K562 (cell line): ENCODE data around the gene AMMECR1L. TPM values are rescaled to one million over a fixed set of nuclear protein-coding genes. Genes with fewer than 3 reads are reported as not detected.

Experiments
- CEBPB ChIP-seq: fragments of 450-650 bp; IDR thresholded peaks from 2 replicates; pipeline ENCODE4 v1.6.1; 2016; ENCODE audit warnings: missing genetic modification characterization, missing compliant biosample characterization
- CHD4 ChIP-seq: fragments of 200-600 bp; sonication (generic); IDR thresholded peaks from 3 replicates; pipeline ENCODE4 v1.6.1; 2012; ENCODE audit warnings: low read depth, mild to moderate bottlenecking, mixed read lengths, low read length, inconsistent platforms; ENCODE audit not compliant: insufficient read depth, insufficient replicate concordance, poor library complexity, severe bottlenecking
- CXXC5 ChIP-seq: fragments of 250-450 bp; sonication (Bioruptor Pico); IDR thresholded peaks from 2 replicates; pipeline ENCODE4 v1.8.0; 2022; ENCODE audit warnings: inconsistent platforms, mild to moderate bottlenecking, moderate library complexity
- ELF1 ChIP-seq: fragments of 200-800 bp; sonication (Bioruptor generic); IDR thresholded peaks from 2 replicates; pipeline ENCODE4 v1.6.1; 2016; ENCODE audit warnings: missing genetic modification characterization, missing compliant biosample characterization
- FOXA3 ChIP-seq, 2 experiments: fragments of 450-650 bp in 1 of 2; sonication (generic) in 1 of 2; formaldehyde crosslinking; IDR thresholded peaks in 1 of 2; conservative IDR thresholded peaks in 1 of 2; 2 replicates each; pipeline versions ENCODE4 v1.4.0 to v1.8.0; 2020 to 2022; ENCODE audit warnings: mild to moderate bottlenecking in 2 of 2, missing genetic modification reagents in 1 of 2
- GATAD2A ChIP-seq: fragments of 450-650 bp; IDR thresholded peaks from 2 replicates; pipeline ENCODE4 v1.6.1; 2017
- GTF2F1 ChIP-seq: IDR thresholded peaks from 2 replicates; pipeline ENCODE4 v1.6.1; 2011; ENCODE audit warnings: low read depth, low read length, improper control_type of control experiment
- HCFC1 ChIP-seq: IDR thresholded peaks from 2 replicates; pipeline ENCODE4 v1.6.1; 2012; ENCODE audit warnings: low read depth, low read length, improper control_type of control experiment
- HMGN3 ChIP-seq: IDR thresholded peaks from 2 replicates; pipeline ENCODE4 v1.6.1; 2011; ENCODE audit warnings: borderline replicate concordance, low read depth, mild to moderate bottlenecking, mixed read lengths, low read length; ENCODE audit not compliant: insufficient read length; ENCODE audit errors: extremely low read depth
- MTF1 ChIP-seq: fragments of 250-450 bp; sonication (Bioruptor Pico); IDR thresholded peaks from 2 replicates; pipeline ENCODE4 v1.9.0; 2021; ENCODE audit warnings: moderate library complexity, mild to moderate bottlenecking, inconsistent platforms, borderline replicate concordance
- POLR3G ChIP-seq: IDR thresholded peaks from 2 replicates; pipeline ENCODE4 v1.6.1; 2011; ENCODE audit not compliant: insufficient read length, insufficient replicate concordance; ENCODE audit errors: extremely low read depth
- SMAD1 ChIP-seq: fragments of 150-350 bp; IDR thresholded peaks from 2 replicates; pipeline ENCODE4 v1.6.1; 2014; ENCODE audit warnings: low read length, low read depth; ENCODE audit not compliant: partially characterized antibody
- SMAD4 ChIP-seq: fragments of 250-450 bp; sonication (Bioruptor Pico); conservative IDR thresholded peaks from 2 replicates; pipeline ENCODE4 v1.8.0; 2021; ENCODE audit warnings: inconsistent platforms, mild to moderate bottlenecking, moderate library complexity
- SMARCC2 ChIP-seq: fragments of 450-650 bp; IDR thresholded peaks from 2 replicates; pipeline ENCODE4 v1.6.1; 2017; ENCODE audit warnings: antibody characterized with exemption, moderate library complexity, mild to moderate bottlenecking, low read depth
- TCF3 ChIP-seq: sonication (generic); formaldehyde crosslinking; IDR thresholded peaks from 2 replicates; pipeline ENCODE4 v1.4.0; 2020; ENCODE audit warnings: mild to moderate bottlenecking, missing genetic modification reagents
- TGIF2 ChIP-seq: sonication (generic); formaldehyde crosslinking; IDR thresholded peaks from 2 replicates; pipeline ENCODE4 v1.8.1; 2022; ENCODE audit warnings: mild to moderate bottlenecking, missing genetic modification reagents, moderate library complexity
- polyA plus RNA-seq, 8 experiments: library from polyadenylated mRNA; depleted of rRNA in 4 of 8; stranded (reverse) in 5 of 8; unstranded in 3 of 8; fragments of >200 nt; fragmentation: Nextera tagmentation in 2 of 8; fragmentation: Illumina TruSeq in 1 of 8; extraction: Ambion mirVana in 2 of 8; extraction: Trizol in 1 of 8; gene quantifications; 2 replicates each; pipeline versions ENCODE4 v1.2.1 to v1.2.3, GENCODE V29; 2011 to 2014; ENCODE audit warnings: inconsistent platforms in 1 of 8, missing spikeins in 1 of 8
- total RNA-seq, 7 experiments: library from RNA; depleted of rRNA in 6 of 7; stranded (reverse); fragments of >200 nt in 6 of 7; fragmentation: Illumina TruSeq in 2 of 7; extraction: Trizol in 2 of 7; gene quantifications; 2 replicates each; pipeline versions ENCODE4 v1.2.1 to v1.2.3, GENCODE V29; 2011 to 2021; ENCODE audit warnings: low replicate concordance in 1 of 7
- TF ChIP-seq, protein P1 (sequence below): fragments of 250-450 bp; sonication (Bioruptor Pico); IDR thresholded peaks from 2 replicates; pipeline ENCODE4 v1.4.0; 2020; ENCODE audit warnings: mild to moderate bottlenecking
- TF ChIP-seq, protein P2 (sequence below): fragments of 250-450 bp; sonication (Bioruptor Pico); IDR thresholded peaks from 2 replicates; pipeline ENCODE4 v1.8.0; 2021; ENCODE audit warnings: borderline replicate concordance, mild to moderate bottlenecking, moderate library complexity; ENCODE audit not compliant: poor library complexity, severe bottlenecking
- TF ChIP-seq, protein P3 (sequence below), 2 experiments: fragments of 450-650 bp in 1 of 2; sonication (generic) in 1 of 2; formaldehyde crosslinking in 1 of 2; IDR thresholded peaks in 1 of 2; conservative IDR thresholded peaks in 1 of 2; 2 replicates each; pipeline versions ENCODE4 v1.6.1 to v1.8.1; 2016 to 2023; ENCODE audit warnings: mild to moderate bottlenecking in 2 of 2, moderate library complexity in 2 of 2, inconsistent platforms in 1 of 2, missing genetic modification reagents in 1 of 2
- TF ChIP-seq, protein P4 (sequence below): fragments of 250-450 bp; sonication (Bioruptor Pico); IDR thresholded peaks from 2 replicates; pipeline ENCODE4 v1.4.0; 2020; ENCODE audit warnings: mild to moderate bottlenecking, moderate library complexity, borderline replicate concordance

AMMECR1L gene
- total and polyA plus RNA-seq, 9 of the 15 experiments (the other 6 are each of a cell fraction or from before 2014, with no cell fraction given), result 3.7 to 15.3 (median 9.1) TPM

DNA sequence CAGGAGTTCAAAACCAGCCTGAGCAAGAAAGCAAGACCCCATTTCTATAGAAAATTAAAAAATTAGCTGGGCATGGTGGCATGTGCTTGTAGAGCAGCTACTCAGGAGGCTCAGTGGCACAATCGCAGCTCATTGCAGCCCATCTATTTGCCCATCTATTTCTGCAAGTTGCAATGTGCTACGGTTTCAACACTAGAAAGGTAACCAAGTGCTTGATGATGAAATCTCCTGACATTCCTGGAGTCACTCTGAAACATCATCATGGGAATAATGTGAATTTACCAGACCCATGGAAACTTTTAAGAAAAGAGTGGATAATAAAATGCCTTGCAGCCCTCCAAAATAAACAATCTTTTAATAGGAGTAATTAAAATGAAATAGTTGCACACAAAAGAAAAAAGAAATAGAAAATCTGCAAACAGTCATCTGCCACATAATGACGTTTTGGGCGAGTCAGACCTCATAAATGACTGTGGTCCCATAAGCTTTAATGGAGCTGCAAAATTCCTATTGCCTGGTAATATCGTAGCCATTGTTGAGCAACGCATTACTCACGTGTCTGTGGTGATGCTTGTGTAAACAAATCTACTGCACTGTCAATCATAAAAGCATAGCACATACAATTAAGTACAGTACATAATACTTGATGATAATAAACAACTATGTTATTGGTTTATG is 46.6 kb upstream of the AMMECR1L start (continued):
- TF ChIP-seq, protein P1, sequence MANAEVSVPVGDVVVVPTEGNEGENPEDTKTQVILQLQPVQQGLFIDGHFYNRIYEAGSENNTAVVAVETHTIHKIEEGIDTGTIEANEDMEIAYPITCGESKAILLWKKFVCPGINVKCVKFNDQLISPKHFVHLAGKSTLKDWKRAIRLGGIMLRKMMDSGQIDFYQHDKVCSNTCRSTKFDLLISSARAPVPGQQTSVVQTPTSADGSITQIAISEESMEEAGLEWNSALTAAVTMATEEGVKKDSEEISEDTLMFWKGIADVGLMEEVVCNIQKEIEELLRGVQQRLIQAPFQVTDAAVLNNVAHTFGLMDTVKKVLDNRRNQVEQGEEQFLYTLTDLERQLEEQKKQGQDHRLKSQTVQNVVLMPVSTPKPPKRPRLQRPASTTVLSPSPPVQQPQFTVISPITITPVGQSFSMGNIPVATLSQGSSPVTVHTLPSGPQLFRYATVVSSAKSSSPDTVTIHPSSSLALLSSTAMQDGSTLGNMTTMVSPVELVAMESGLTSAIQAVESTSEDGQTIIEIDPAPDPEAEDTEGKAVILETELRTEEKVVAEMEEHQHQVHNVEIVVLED, result no peak
- TF ChIP-seq MTF1 (no peak), POLR3G (no peak), CHD4 (no peak), GTF2F1 (no peak), HMGN3 (no peak), TGIF2 (CRISPR knock-in tag) (no peak), FOXA3 (CRISPR knock-in tag; conservative IDR thresholded peaks at IDR 0.05 in 1 of 2, IDR thresholded peaks at IDR 0.05 in 1 of 2) (peak in 1 of 2 experiments; percentile 19; a peak in 2 of 4 replicates), CEBPB (tag) (peak; percentile 76), TCF3 (CRISPR knock-in tag) (no peak), ELF1 (no peak), HCFC1 (no peak), GATAD2A (no peak), SMARCC2 (no peak), CXXC5 (CRISPR knock-in tag) (peak; percentile 31; the same call in 1 of the 2 replicates), SMAD1 (no peak), SMAD4 (CRISPR knock-in tag) (peak; percentile 65)
- TF ChIP-seq, protein P2, sequence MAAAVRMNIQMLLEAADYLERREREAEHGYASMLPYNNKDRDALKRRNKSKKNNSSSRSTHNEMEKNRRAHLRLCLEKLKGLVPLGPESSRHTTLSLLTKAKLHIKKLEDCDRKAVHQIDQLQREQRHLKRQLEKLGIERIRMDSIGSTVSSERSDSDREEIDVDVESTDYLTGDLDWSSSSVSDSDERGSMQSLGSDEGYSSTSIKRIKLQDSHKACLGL (CRISPR knock-in tag), result no peak
- TF ChIP-seq, protein P3, sequence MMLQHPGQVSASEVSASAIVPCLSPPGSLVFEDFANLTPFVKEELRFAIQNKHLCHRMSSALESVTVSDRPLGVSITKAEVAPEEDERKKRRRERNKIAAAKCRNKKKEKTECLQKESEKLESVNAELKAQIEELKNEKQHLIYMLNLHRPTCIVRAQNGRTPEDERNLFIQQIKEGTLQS (IDR thresholded peaks at IDR 0.05), result peak; percentile 87
- TF ChIP-seq, protein P3 (CRISPR knock-in tag; conservative IDR thresholded peaks at IDR 0.05), result no peak
- TF ChIP-seq, protein P4, sequence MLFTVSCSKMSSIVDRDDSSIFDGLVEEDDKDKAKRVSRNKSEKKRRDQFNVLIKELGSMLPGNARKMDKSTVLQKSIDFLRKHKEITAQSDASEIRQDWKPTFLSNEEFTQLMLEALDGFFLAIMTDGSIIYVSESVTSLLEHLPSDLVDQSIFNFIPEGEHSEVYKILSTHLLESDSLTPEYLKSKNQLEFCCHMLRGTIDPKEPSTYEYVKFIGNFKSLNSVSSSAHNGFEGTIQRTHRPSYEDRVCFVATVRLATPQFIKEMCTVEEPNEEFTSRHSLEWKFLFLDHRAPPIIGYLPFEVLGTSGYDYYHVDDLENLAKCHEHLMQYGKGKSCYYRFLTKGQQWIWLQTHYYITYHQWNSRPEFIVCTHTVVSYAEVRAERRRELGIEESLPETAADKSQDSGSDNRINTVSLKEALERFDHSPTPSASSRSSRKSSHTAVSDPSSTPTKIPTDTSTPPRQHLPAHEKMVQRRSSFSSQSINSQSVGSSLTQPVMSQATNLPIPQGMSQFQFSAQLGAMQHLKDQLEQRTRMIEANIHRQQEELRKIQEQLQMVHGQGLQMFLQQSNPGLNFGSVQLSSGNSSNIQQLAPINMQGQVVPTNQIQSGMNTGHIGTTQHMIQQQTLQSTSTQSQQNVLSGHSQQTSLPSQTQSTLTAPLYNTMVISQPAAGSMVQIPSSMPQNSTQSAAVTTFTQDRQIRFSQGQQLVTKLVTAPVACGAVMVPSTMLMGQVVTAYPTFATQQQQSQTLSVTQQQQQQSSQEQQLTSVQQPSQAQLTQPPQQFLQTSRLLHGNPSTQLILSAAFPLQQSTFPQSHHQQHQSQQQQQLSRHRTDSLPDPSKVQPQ, result no peak
